Stimulated activated naive CD8-positive, alpha-beta T cell treated with anti-CD3 and anti-CD28 coated beads, Interleukin-15, Interleukin-2, amounts not matched to agents 100 ng/mL and 50 ng/mL, for 24 hours (primary cell): Measurements from ENCODE around the gene ZDHHC20.
"Not testable (repeated sequence)": the region's sequence is repeated elsewhere in the genome, so short reads cannot be mapped to it uniquely, and the experiment has no call there.

Experiments
- H3K27ac Mint-ChIP-seq: one replicate; pipeline ENCODE4 v1.8.0; 2021; ENCODE audit warnings: mild to moderate bottlenecking, mixed read lengths
- H3K27me3 Mint-ChIP-seq: one replicate; pipeline ENCODE4 v1.8.0; 2021; ENCODE audit warnings: mixed read lengths
- H3K36me3 Mint-ChIP-seq: one replicate; pipeline ENCODE4 v1.8.0; 2021; ENCODE audit warnings: low read depth, mixed read lengths
- H3K4me1 Mint-ChIP-seq: one replicate; pipeline ENCODE4 v1.8.0; 2021; ENCODE audit warnings: low read depth, mixed read lengths
- H3K4me3 Mint-ChIP-seq: one replicate; pipeline ENCODE4 v1.8.0; 2021; ENCODE audit warnings: mild to moderate bottlenecking, mixed read lengths
- H3K9me3 Mint-ChIP-seq: one replicate; pipeline ENCODE4 v1.8.0; 2021; ENCODE audit warnings: mixed read lengths

The ZDHHC20 gene

DNA sequence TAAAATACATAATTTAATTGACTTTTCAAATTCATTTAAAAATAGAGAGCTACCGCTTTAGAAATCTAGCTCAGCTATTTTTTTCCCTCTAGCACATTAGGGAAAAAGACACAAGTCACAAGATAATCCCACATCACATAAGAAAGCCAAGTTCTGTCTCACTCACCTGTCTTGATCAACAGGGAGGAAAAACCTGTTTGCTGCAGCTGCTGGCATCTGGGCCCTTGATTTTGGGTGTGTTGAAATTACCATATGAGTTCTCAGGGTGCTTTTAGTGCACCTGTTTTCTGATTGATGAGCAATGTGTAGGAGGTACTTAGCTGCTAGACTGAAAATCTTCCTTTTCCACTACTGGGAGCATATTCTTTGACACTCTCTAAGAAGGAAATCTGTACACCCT lies 53.8 kb downstream of the ZDHHC20 start:
- H3K27ac Mint-ChIP-seq, result no peak overlapping the region
- no peak overlapping the region for H3K4me3 Mint-ChIP-seq
- peaks cover 33% of the 10 kb centered on the region for H3K4me1 Mint-ChIP-seq
- H3K36me3 Mint-ChIP-seq, result peaks cover 77% of the 10 kb centered on the region
- no peaks in the 10 kb centered on the region for H3K27me3 Mint-ChIP-seq
- H3K9me3 Mint-ChIP-seq, result peaks cover 11% of the 10 kb centered on the region

DNA sequence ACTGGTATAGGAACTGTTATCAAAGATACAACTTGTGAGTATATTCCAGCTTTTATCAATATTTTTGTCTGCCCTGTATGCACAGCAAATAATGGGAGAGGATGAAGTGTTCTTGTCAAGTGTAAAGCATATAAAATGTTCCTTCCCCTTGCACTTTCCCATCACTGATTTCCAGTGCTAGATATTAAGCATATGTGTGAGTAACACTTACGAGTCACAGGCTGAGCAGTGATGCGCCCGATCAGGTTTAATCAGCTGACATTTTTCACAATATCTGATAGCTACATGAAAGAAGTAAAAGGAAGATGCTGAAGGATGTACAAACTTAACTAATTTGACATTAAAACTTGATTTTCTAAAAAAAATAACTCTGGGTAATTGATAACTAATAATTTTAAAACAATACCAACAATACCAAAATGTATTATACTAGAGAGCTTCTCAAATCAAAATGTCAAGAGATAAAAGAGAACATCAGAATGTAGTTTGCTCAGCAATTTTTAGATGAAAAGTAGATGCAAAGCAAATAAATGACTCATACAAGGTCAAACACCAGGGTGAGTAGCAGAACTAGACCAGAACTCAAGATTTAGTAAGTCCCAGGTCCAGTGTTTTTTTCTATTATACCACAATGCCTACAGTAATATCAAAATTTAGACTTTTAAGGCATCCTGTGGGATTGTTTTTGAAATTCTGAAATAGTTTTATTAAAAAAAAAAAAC lies 56.4 kb downstream of the ZDHHC20 start:
- H3K27ac Mint-ChIP-seq, result peak overlapping the region; percentile 30
- no peak overlapping the region for H3K4me3 Mint-ChIP-seq
- H3K36me3 Mint-ChIP-seq, result peaks cover 68% of the 10 kb centered on the region
- no peaks in the 10 kb centered on the region for H3K27me3 Mint-ChIP-seq
- H3K4me1 Mint-ChIP-seq, result peaks cover 44% of the 10 kb centered on the region
- peaks cover 4% of the 10 kb centered on the region for H3K9me3 Mint-ChIP-seq

DNA sequence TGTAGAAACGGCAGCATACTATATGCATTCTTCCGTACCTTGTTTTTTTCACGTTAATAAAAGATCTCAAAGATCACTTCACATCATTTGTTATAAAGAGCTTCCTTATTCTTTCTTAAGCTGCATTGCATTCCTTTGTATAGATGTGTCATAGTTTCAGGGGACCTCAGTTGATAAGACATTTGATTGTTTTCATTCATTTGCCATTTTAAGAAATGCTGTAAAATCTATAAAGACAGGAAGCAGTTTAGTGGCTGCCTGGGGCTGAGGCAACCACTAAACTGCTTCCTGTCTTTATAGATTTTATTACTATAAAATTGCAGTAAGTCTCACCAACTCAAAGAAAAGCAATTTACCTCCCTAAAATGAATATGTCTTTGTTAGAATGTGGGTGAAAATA lies 59.4 kb downstream of the ZDHHC20 start:
- no peaks in the 10 kb centered on the region for H3K27me3 Mint-ChIP-seq
- H3K27ac Mint-ChIP-seq, result peak overlapping the region; percentile 42
- H3K9me3 Mint-ChIP-seq, result no peaks in the 10 kb centered on the region
- peaks cover 66% of the 10 kb centered on the region for H3K4me1 Mint-ChIP-seq
- peaks cover 56% of the 10 kb centered on the region for H3K36me3 Mint-ChIP-seq
- H3K4me3 Mint-ChIP-seq, result no peak overlapping the region

DNA sequence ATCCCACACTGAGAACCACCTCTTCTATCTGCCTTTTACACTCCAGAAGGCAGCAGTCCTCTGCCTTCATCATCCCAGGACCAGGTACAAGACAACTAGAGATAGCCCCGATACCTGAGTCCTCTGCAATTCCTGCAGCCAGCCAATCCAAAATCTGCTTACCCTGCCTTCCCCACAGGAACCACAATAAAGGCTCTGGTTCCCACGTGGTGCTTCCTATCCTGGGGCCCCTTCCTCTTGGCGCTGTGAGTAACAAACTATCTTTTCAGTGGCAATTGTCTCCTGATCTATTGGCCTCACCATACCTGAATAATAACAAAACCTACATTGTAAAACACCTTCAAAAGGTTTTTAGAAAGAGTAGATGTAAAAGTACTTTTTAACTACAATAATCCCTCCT lies 63.1 kb downstream of the ZDHHC20 start:
- Mint-ChIP-seq H3K4me1 (peaks cover 36% of the 10 kb centered on the region), H3K9me3 (no peaks in the 10 kb centered on the region), H3K36me3 (peaks cover 51% of the 10 kb centered on the region), H3K4me3 (no peak overlapping the region), H3K27me3 (no peaks in the 10 kb centered on the region), H3K27ac (peak overlapping the region; percentile 66)

DNA sequence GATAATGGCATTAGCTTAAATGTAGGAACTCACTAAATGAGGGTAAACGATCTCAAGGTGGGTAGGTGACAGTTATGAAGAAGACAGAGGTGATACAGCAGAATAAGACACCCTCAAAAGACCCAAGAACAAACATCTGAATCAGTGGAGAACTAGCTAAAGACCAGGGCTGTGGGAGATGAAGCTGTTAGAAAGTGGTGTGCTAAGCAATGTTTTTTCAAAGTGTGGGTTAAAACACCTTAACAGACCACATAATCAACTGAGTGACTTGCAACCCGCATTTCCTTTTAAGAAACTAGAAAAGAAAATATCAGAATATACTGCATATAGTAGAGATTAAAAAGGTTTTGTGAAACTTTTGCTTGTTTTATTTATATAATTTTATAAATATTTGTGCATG lies 70.0 kb downstream of the ZDHHC20 start:
- H3K27ac Mint-ChIP-seq, result peak overlapping the region; percentile 23
- H3K27me3 Mint-ChIP-seq, result no peaks in the 10 kb centered on the region
- H3K9me3 Mint-ChIP-seq, result peaks cover 9% of the 10 kb centered on the region
- no peak overlapping the region for H3K4me3 Mint-ChIP-seq
- peaks cover 69% of the 10 kb centered on the region for H3K36me3 Mint-ChIP-seq
- H3K4me1 Mint-ChIP-seq, result peaks cover 13% of the 10 kb centered on the region

DNA sequence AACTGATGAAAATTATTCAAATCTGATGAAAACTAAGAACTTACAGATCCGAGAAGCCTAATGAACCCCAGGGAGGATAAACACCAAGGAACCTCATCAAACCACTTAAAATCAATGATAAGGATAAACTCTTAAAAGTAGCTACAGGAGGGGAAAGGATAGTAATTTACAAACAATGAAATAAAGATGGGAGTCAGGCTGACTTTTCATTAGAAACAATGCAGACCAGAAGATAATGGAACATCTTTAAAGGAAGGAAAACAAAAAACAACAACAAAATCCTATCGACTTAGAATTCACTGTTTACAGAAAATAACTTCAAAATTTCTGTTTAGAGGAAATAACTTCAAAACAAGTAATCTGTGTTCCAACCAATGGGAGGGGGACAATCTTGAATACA lies 73.4 kb downstream of the ZDHHC20 start:
- no peak overlapping the region for H3K27ac Mint-ChIP-seq

DNA sequence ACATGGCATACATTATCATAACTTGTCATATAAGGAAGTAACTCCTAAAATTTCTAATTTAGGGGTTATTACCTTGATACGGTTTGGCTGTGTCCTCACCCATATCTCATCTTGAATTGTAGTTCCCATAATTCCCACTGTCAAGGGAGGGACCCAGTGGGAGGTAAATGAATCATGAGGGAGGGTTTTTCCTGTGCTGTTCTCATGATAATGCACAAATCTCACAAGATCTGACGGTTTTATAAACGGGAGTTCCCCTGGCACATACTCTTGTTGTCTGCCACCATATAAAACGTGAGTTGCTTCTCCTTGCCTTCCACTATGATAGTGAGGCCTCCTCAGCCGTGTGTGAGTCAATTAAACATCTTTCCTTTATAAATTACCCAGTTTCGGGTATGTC lies 76.0 kb downstream of the ZDHHC20 start:
- H3K27me3 Mint-ChIP-seq, result no peaks in the 10 kb centered on the region
- no peak overlapping the region for H3K27ac Mint-ChIP-seq
- H3K36me3 Mint-ChIP-seq, result peaks cover 60% of the 10 kb centered on the region
- H3K4me3 Mint-ChIP-seq, result no peak overlapping the region
- peaks cover 3% of the 10 kb centered on the region for H3K4me1 Mint-ChIP-seq
- H3K9me3 Mint-ChIP-seq, result peaks cover 9% of the 10 kb centered on the region

More for the DNA sequence above, 73.4 kb downstream of the ZDHHC20 start:
- Mint-ChIP-seq H3K27me3 (no peaks in the 10 kb centered on the region), H3K4me1 (peaks cover 13% of the 10 kb centered on the region), H3K9me3 (peaks cover 9% of the 10 kb centered on the region), H3K4me3 (no peak overlapping the region), H3K36me3 (peaks cover 73% of the 10 kb centered on the region)

DNA sequence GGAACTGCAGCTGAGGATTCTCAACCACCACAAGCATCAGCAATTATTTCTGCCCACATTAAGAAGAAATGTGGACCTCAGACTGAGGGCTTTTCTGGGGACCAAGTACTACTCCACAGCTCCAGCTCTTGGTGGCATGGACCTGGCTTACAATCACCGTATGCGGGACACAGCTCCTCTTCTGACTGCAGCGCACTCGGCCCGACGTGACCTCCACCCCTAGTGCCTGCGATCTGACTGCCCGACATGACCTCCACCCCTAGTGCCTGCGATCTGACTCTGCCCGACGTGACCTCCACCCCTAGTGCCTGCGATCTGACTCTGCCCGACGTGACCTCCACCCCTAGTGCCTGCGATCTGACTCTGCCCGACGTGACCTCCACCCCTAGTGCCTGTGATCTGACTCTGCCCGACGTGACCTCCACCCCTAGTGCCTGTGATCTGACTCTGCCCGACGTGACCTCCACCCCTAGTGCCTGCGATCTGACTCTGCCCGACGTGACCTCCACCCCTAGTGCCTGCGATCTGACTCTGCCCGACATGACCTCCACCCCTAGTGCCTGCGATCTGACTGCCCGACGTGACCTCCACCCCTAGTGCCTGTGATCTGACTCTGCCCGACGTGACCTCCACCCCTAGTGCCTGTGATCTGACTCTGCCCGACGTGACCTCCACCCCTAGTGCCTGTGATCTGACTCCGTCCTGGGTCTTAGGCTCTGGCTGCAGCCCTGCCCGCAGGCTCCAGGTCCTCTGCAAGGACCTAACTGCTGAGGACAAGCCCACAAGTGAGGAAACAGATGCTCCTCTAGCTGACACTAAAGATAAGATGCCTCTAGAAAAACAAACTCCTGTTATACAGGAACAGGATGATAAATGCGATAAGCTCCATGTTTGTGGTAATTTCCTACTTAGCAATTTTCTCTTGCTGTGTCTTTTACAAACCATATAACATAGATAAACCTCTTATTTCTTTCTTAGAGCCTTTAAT lies 81.8 kb downstream of the ZDHHC20 start:
- H3K4me3 Mint-ChIP-seq, H3K9me3 Mint-ChIP-seq, H3K27me3 Mint-ChIP-seq, H3K4me1 Mint-ChIP-seq, H3K27ac Mint-ChIP-seq: not testable (repeated sequence)
- H3K36me3 Mint-ChIP-seq, result peaks cover 23% of the 10 kb centered on the region

DNA sequence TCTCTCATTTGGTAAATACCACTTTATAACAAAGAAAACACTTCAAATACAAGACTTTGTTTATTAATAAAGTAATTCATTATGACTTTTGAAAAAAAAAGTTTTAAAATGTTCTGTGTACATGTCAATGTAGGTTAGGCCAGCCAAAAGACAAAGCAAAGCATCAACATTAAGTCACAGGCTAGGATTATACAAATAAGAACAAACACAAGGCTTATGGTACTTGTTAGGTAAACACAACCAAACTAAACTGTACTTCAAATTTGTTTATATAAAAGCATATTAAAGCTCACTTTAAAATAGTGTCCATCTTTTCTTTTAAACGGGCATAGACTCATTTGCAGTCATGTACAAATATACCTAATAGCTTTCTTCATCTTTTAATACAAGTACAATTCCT lies 86.6 kb downstream of the ZDHHC20 start:
- no peak overlapping the region for H3K4me3 Mint-ChIP-seq
- H3K27ac Mint-ChIP-seq, result no peak overlapping the region
- H3K36me3 Mint-ChIP-seq, result peaks cover 5% of the 10 kb centered on the region
- no peaks in the 10 kb centered on the region for H3K27me3 Mint-ChIP-seq
- no peaks in the 10 kb centered on the region for H3K9me3 Mint-ChIP-seq
- H3K4me1 Mint-ChIP-seq, result no peaks in the 10 kb centered on the region

DNA sequence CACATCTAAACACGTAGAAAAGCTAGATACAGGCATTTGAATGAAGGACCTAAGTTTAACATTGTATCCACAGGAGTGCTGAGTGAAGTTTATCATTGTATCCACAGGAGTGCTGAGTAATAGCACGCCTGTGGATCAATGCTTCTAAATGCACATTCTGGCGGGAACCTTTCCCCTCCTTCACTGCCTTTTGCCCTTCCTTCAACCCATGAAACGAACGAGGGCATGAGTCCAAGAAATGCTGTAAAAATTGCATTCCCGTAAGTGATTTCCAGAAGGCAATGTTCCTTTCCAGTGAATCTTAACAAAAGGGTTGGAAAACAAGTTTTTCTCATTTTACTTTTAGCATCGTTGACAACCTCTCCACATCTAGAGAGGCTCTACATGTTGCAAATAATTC lies 88.1 kb downstream of the ZDHHC20 start:
- H3K9me3 Mint-ChIP-seq, result no peaks in the 10 kb centered on the region
- H3K4me3 Mint-ChIP-seq, result no peak overlapping the region
- peaks cover 5% of the 10 kb centered on the region for H3K36me3 Mint-ChIP-seq
- no peaks in the 10 kb centered on the region for H3K27me3 Mint-ChIP-seq
- H3K27ac Mint-ChIP-seq, result no peak overlapping the region
- peaks cover 5% of the 10 kb centered on the region for H3K4me1 Mint-ChIP-seq

DNA sequence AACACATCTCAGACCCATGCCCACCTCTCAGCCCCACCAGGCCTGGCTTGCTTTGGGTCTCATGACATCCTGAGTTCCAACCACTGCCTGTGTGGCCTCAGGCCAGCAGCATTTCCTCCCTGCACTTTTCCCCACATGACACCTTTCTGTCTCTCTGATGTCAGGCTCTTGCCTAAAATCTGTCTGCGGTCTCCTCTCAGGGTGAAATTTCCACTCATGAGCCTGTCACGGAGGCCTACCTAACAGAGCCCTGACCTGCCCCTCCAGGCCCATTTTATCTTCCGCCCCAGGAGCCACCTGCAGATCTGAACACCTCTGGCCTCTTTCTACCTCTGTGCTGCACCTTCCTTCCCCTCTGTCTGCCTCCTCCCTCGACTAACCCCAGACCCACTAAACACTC lies 93.5 kb downstream of the ZDHHC20 start:
- no peaks in the 10 kb centered on the region for H3K27me3 Mint-ChIP-seq
- peaks cover 4% of the 10 kb centered on the region for H3K9me3 Mint-ChIP-seq
- H3K4me3 Mint-ChIP-seq, result peak overlapping the region; percentile 24
- H3K4me1 Mint-ChIP-seq, result peaks cover 20% of the 10 kb centered on the region
- H3K36me3 Mint-ChIP-seq, result no peaks in the 10 kb centered on the region
- peak overlapping the region; percentile 85 for H3K27ac Mint-ChIP-seq

DNA sequence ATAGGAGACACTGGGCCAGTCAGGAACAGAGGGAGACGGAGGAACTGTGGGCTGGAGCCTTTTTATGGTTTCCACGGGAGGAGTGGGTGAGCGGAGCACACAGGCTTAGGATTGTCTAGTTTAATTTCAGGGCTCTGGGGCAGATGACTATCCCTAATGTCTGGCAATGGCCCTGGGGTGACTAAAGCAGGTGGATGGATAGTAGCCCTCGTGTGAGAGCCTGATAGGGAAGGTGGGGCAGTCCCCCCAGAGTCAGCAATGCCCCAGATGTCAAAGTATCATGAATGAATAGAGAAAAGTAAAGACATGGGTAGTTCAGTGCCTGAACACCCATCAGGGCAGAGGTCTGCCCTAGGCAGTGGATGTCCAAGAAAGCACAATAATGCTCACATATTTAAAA lies 94.2 kb downstream of the ZDHHC20 start:
- Mint-ChIP-seq H3K27me3 (no peaks in the 10 kb centered on the region), H3K9me3 (peaks cover 4% of the 10 kb centered on the region), H3K4me3 (no peak overlapping the region), H3K27ac (no peak overlapping the region), H3K4me1 (peaks cover 20% of the 10 kb centered on the region), H3K36me3 (no peaks in the 10 kb centered on the region)

DNA sequence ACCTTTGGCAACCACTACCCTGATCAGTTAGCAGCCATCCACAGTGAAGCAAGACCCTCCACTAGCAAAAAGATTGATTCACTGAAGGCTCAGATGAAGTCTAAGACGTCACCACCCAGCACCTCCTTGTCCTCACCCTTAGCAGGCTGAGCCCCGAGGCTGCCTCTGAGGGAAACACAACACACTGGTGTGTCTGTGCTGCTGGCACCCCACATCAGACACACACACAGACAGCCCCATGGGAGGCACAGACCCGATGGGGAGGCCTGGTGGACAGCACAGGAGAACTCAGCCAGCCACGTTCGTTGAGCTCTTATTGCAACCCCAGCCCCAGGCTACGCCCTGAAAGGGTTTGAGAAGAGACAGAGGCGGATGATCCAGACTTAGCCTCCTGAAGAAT lies 94.7 kb downstream of the ZDHHC20 start:
- H3K4me1 Mint-ChIP-seq, result peaks cover 20% of the 10 kb centered on the region
- H3K36me3 Mint-ChIP-seq, result no peaks in the 10 kb centered on the region
- no peak overlapping the region for H3K4me3 Mint-ChIP-seq
- H3K27ac Mint-ChIP-seq, result no peak overlapping the region
- H3K27me3 Mint-ChIP-seq, result no peaks in the 10 kb centered on the region
- peaks cover 4% of the 10 kb centered on the region for H3K9me3 Mint-ChIP-seq

DNA sequence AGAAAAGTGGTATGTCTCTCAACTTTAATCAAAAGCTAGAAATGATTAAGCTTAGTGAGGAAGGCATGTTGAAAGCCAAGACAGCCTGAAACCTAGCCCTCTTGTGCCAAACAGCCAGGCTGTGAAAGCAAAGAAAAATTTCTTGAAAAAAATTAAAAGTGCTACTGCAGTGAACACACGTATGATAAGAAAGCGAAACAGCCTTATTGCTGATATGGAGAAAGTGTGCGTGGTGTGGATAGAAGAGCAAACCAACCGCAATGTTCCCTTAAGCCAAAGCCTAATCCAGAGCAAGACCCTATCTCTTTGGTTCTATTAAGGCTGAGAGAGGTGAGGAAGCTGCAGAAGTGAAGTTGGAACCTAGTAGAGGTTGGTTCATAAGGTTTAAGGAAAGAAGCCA lies 96.4 kb downstream of the ZDHHC20 start:
- H3K27me3 Mint-ChIP-seq, result no peaks in the 10 kb centered on the region
- no peak overlapping the region for H3K27ac Mint-ChIP-seq
- H3K4me1 Mint-ChIP-seq, result peaks cover 20% of the 10 kb centered on the region
- H3K9me3 Mint-ChIP-seq, result peaks cover 4% of the 10 kb centered on the region
- no peak overlapping the region for H3K4me3 Mint-ChIP-seq
- H3K36me3 Mint-ChIP-seq, result no peaks in the 10 kb centered on the region

DNA sequence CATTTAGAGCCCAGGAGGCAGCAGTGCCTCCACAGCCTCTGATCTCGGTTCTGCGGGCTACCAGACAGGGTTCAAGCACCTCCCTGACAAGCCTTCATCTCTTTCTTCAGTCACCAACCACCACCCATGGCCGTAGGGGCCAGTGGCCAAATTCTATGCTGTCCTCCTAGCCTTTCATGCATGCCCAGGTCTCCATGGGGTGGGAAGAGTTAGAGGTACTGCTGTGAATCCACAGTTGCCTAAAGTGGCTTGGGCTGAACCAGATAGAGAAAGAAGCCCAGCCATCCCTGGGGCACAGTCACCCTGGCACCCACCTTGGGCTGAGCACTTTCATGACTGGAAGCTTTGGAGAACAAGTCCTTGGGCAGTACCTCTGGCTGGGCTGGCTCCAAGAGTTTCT lies 97.4 kb downstream of the ZDHHC20 start:
- Mint-ChIP-seq H3K36me3 (no peaks in the 10 kb centered on the region), H3K4me3 (no peak overlapping the region), H3K27ac (no peak overlapping the region), H3K4me1 (peaks cover 20% of the 10 kb centered on the region), H3K27me3 (no peaks in the 10 kb centered on the region), H3K9me3 (peaks cover 4% of the 10 kb centered on the region)
